A172 (cell line): ENCODE data around the gene RCAN3. TPM values are rescaled to one million over a fixed set of nuclear protein-coding genes. Genes with fewer than 3 reads are reported as not detected.
"Not testable (repeated sequence)": the region's sequence is repeated elsewhere in the genome, so short reads cannot be mapped to it uniquely, and the experiment has no call there.

Experiments used
- DNase-seq: peaks from one replicate; pipeline ENCODE4 v3.0.0-alpha.2; 2015; ENCODE audit warnings: low spot score
- total RNA-seq: library from RNA; depleted of rRNA; stranded (reverse); fragments of >200 nt; shearing (Covaris generic); gene quantifications from 2 replicates; pipeline ENCODE4 v1.2.3, GENCODE V29; 2014

RCAN3 gene
- total RNA-seq, 1 experiment from 2014 or later: 8.3 TPM

GRCh38 chr1:24513706-24514105 is 11.1 kb downstream of the RCAN3 start:
- DNase-seq: no peak

GRCh38 chr1:24514946-24515345 is 12.3 kb downstream of the RCAN3 start:
- DNase-seq: no peak

GRCh38 chr1:24515671-24516209 is 13.1 kb downstream of the RCAN3 start:
- peak; percentile 84 for DNase-seq

GRCh38 chr1:24516506-24516905 is 13.9 kb downstream of the RCAN3 start:
- no peak for DNase-seq

- DNase-seq: no peak
Observed at GRCh38 chr1:24517898-24518297, 15.3 kb downstream of the RCAN3 start.

GRCh38 chr1:24520282-24520681 is 17.6 kb downstream of the RCAN3 start:
- DNase-seq: not testable (repeated sequence)

GRCh38 chr1:24525606-24526005 is 23.0 kb downstream of the RCAN3 start:
- no peak for DNase-seq

- DNase-seq: no peak
Observed at GRCh38 chr1:24526045-24526444, 23.4 kb downstream of the RCAN3 start.

GRCh38 chr1:24526940-24527542 is 24.4 kb downstream of the RCAN3 start:
- no peak for DNase-seq

GRCh38 chr1:24528744-24529143 is 26.1 kb downstream of the RCAN3 start:
- DNase-seq: no peak

- not testable (repeated sequence) for DNase-seq
Observed at GRCh38 chr1:24529292-24529691, 26.7 kb downstream of the RCAN3 start.

- no peak for DNase-seq
Observed at GRCh38 chr1:24535021-24535424, 32.4 kb downstream of the RCAN3 start.

- DNase-seq: no peak
Observed at GRCh38 chr1:24535778-24536177, 33.1 kb downstream of the RCAN3 start.

- no peak for DNase-seq
Observed at GRCh38 chr1:24536391-24536840, 33.8 kb downstream of the RCAN3 start.

GRCh38 chr1:24540051-24540905 is 37.6 kb downstream of the RCAN3 start:
- DNase-seq: no peak

GRCh38 chr1:24540906-24541710 is 38.5 kb downstream of the RCAN3 start:
- DNase-seq: peak; percentile 22

GRCh38 chr1:24541711-24542346 is 39.2 kb downstream of the RCAN3 start:
- no peak for DNase-seq

- DNase-seq: no peak
Observed at GRCh38 chr1:24544239-24544638, 41.6 kb downstream of the RCAN3 start.

GRCh38 chr1:24545662-24546061 is 43.0 kb downstream of the RCAN3 start:
- no peak for DNase-seq

- no peak for DNase-seq
Observed at GRCh38 chr1:24547195-24547594, 44.6 kb downstream of the RCAN3 start.

- no peak for DNase-seq
Observed at GRCh38 chr1:24548070-24548469, 45.4 kb downstream of the RCAN3 start.

- DNase-seq: not testable (repeated sequence)
Observed at GRCh38 chr1:24549210-24549609, 46.6 kb downstream of the RCAN3 start.
